ENCODE results near the gene NUMBL.
"Not testable (repeated sequence)": the region's sequence is repeated elsewhere in the genome, so short reads cannot be mapped to it uniquely, and the experiment has no call there.

The NUMBL gene

DNA sequence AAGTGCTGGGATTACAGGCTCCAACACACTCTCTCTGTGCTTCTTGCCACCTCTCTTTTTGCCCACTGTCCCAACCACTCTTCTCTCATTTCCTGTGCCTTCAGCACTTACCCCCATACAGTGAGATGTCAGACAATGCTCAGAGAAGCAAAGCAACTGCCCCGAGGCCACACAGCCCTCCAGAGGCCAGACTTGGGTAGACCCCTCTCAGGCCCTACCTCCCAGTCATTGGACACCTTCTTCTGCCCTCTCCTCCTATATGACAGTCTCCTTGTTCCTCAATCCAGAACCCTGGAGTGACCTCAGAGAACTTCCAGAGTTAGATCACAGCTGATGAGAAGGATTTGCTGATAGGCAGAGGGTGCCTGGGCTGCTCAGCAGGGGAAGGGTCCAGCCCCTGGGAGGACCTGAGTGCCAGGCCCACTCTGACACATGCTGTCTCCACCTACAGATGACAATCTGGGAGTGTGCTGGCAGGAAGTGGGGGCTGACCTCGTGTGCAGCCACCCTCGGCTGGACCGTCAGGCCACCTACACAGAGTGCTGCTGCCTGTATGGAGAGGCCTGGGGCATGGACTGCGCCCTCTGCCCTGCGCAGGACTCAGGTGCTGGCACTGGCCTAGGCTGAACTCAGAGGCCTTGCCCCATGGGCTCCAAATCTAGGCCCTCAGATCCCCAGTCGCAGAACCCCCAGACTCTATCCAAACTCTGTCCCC is 64.9 kb downstream of the NUMBL start:
- H3K4me1 ChIP-seq (ENCODE audit: control insufficient read depth, insufficient read depth, low read depth, low read length) = peaks cover 22% of the 10 kb centered on the region
- H3K14ac ChIP-seq (ENCODE audit: low read length in 2 of 2) = no peak overlapping the region
- H4K8ac ChIP-seq (ENCODE audit: low read length) = no peak overlapping the region
- H3K4me3 ChIP-seq (ENCODE audit: insufficient read depth in 1 of 2, low read depth in 1 of 2, low read length in 2 of 2) = no peak overlapping the region
- DNase-seq = no peak
- H2BK15ac ChIP-seq (ENCODE audit: low read depth, poor library complexity, severe bottlenecking) = no peak overlapping the region
- no peak overlapping the region for H3K4me2 ChIP-seq (ENCODE audit: low read length, poor library complexity, severe bottlenecking)
- H2AFZ ChIP-seq (ENCODE audit: low read depth, low read length) = no peak overlapping the region
- no peak overlapping the region for H3K27ac ChIP-seq (ENCODE audit: low read length, poor library complexity, severe bottlenecking)
- H3K9ac ChIP-seq (ENCODE audit: low read length) = no peak overlapping the region
- H3K36me3 ChIP-seq (ENCODE audit: control insufficient read depth in 1 of 2, insufficient read depth in 2 of 2, low read depth in 1 of 2, low read length in 2 of 2) = peaks cover 31 to 52% of the 10 kb centered on the region in 2 experiments
- H3K18ac ChIP-seq (ENCODE audit: low read depth in 1 of 2, low read length in 2 of 2) = no peak overlapping the region
- peak overlapping the region; percentile 22 for H4K91ac ChIP-seq (ENCODE audit: low read length)
- no peak overlapping the region for H2BK120ac ChIP-seq (ENCODE audit: low read depth, low read length)
- H3K79me1 ChIP-seq (replicated peaks; ENCODE audit: low read length, poor library complexity, severe bottlenecking) = peaks cover 2% of the 10 kb centered on the region
- no peak overlapping the region for H3K4ac ChIP-seq (ENCODE audit: low read depth in 1 of 2, low read length in 2 of 2)
- no peak overlapping the region for H2BK5ac ChIP-seq (ENCODE audit: low read depth, low read length, poor library complexity, severe bottlenecking)
- no peaks in the 10 kb centered on the region for H3K9me3 ChIP-seq (ENCODE audit: control insufficient read depth, low read length)
- no peaks in the 10 kb centered on the region for H3K27me3 ChIP-seq (ENCODE audit: control insufficient read depth in 1 of 2, insufficient read depth in 1 of 2, low read length in 2 of 2)
- no peak overlapping the region for H2BK12ac ChIP-seq (ENCODE audit: low read length in 2 of 2)
- no peak overlapping the region for H3K23ac ChIP-seq (ENCODE audit: low read length in 2 of 2)
- H2AK5ac ChIP-seq (ENCODE audit: low read length, severe bottlenecking) = no peak overlapping the region
- WGBS = 76% methylated on average over 7 of the region's 7 CpGs

- peak overlapping the region; percentile 65 for H3K4me2 ChIP-seq (ENCODE audit: low read length, poor library complexity, severe bottlenecking)
- not testable (repeated sequence) for H3K18ac ChIP-seq (ENCODE audit: low read depth in 1 of 2, low read length in 2 of 2); H3K4me3 ChIP-seq (ENCODE audit: insufficient read depth in 1 of 2, low read depth in 1 of 2, low read length in 2 of 2); H2BK5ac ChIP-seq (ENCODE audit: low read depth, low read length, poor library complexity, severe bottlenecking); H3K4ac ChIP-seq (ENCODE audit: low read depth in 1 of 2, low read length in 2 of 2); H4K91ac ChIP-seq (ENCODE audit: low read length); H2AFZ ChIP-seq (ENCODE audit: low read depth, low read length); H2BK120ac ChIP-seq (ENCODE audit: low read depth, low read length); H3K9me3 ChIP-seq (ENCODE audit: control insufficient read depth, low read length); H3K9ac ChIP-seq (ENCODE audit: low read length); H3K79me1 ChIP-seq (replicated peaks; ENCODE audit: low read length, poor library complexity, severe bottlenecking); H3K27me3 ChIP-seq (ENCODE audit: control insufficient read depth in 1 of 2, insufficient read depth in 1 of 2, low read length in 2 of 2); H2BK12ac ChIP-seq (ENCODE audit: low read length in 2 of 2); H2AK5ac ChIP-seq (ENCODE audit: low read length, severe bottlenecking); H2BK15ac ChIP-seq (ENCODE audit: low read depth, poor library complexity, severe bottlenecking); H4K8ac ChIP-seq (ENCODE audit: low read length); H3K23ac ChIP-seq (ENCODE audit: low read length in 2 of 2); DNase-seq; H3K14ac ChIP-seq (ENCODE audit: low read length in 2 of 2)
- peaks cover 20% of the 10 kb centered on the region for H3K4me1 ChIP-seq (ENCODE audit: control insufficient read depth, insufficient read depth, low read depth, low read length)
- peak overlapping the region; percentile 73 for H3K27ac ChIP-seq (ENCODE audit: low read length, poor library complexity, severe bottlenecking)
- 84% methylated on average over 11 of the region's 14 CpGs for WGBS
- H3K36me3 ChIP-seq (ENCODE audit: control insufficient read depth in 1 of 2, insufficient read depth in 2 of 2, low read depth in 1 of 2, low read length in 2 of 2) = peaks cover 37 to 55% of the 10 kb centered on the region in 2 experiments
These were observed 65.9 kb downstream of the NUMBL start for GRCh38 chr19:40624369-40625153.

GRCh38 chr19:40623403-40624251 is 66.8 kb downstream of the NUMBL start:
- Histone ChIP-seq H3K36me3 (ENCODE audit: control insufficient read depth in 1 of 2, insufficient read depth in 2 of 2, low read depth in 1 of 2, low read length in 2 of 2) (peaks cover 46 to 52% of the 10 kb centered on the region in 2 experiments), H3K4me1 (ENCODE audit: control insufficient read depth, insufficient read depth, low read depth, low read length) (peaks cover 20% of the 10 kb centered on the region)
- WGBS = 24% methylated on average over 24 of the region's 41 CpGs

DNA sequence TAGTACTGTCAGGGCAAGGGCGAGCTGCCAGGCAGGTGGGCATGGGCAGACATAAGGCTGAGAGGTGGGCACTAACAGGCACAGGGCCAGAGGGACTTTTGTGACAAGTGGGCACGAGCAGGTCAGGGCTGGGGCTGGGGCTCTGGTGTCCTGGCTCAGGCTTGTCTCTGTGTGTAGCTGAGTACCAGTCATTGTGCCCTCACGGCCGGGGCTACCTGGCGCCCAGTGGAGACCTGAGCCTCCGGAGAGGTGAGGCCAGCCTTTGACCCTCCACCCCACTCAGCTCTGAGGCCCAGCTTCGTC is 67.7 kb downstream of the NUMBL start:
- no peak overlapping the region for H3K4me2 ChIP-seq (ENCODE audit: low read length, poor library complexity, severe bottlenecking)
- peaks cover 44 to 50% of the 10 kb centered on the region in 2 experiments for H3K36me3 ChIP-seq (ENCODE audit: control insufficient read depth in 1 of 2, insufficient read depth in 2 of 2, low read depth in 1 of 2, low read length in 2 of 2)
- WGBS = 90% methylated on average over 7 of the region's 7 CpGs
- no peak overlapping the region for H3K18ac ChIP-seq (ENCODE audit: low read depth in 1 of 2, low read length in 2 of 2)
- H2BK120ac ChIP-seq (ENCODE audit: low read depth, low read length) = no peak overlapping the region
- peak overlapping the region; percentile 1 for H3K27ac ChIP-seq (ENCODE audit: low read length, poor library complexity, severe bottlenecking)
- H3K4me1 ChIP-seq (ENCODE audit: control insufficient read depth, insufficient read depth, low read depth, low read length) = peaks cover 20% of the 10 kb centered on the region
- no peak overlapping the region for H3K14ac ChIP-seq (ENCODE audit: low read length in 2 of 2)
- H3K4ac ChIP-seq (ENCODE audit: low read depth in 1 of 2, low read length in 2 of 2) = no peak overlapping the region
- no peak overlapping the region for H3K23ac ChIP-seq (ENCODE audit: low read length in 2 of 2)
- no peaks in the 10 kb centered on the region for H3K9me3 ChIP-seq (ENCODE audit: control insufficient read depth, low read length)
- H3K9ac ChIP-seq (ENCODE audit: low read length) = no peak overlapping the region
- no peak overlapping the region for H2BK15ac ChIP-seq (ENCODE audit: low read depth, poor library complexity, severe bottlenecking)
- no peak overlapping the region for H3K4me3 ChIP-seq (ENCODE audit: insufficient read depth in 1 of 2, low read depth in 1 of 2, low read length in 2 of 2)
- no peak overlapping the region for H2BK12ac ChIP-seq (ENCODE audit: low read length in 2 of 2)
- no peak overlapping the region for H4K91ac ChIP-seq (ENCODE audit: low read length)
- H4K8ac ChIP-seq (ENCODE audit: low read length) = no peak overlapping the region
- H2BK5ac ChIP-seq (ENCODE audit: low read depth, low read length, poor library complexity, severe bottlenecking) = no peak overlapping the region
- no peak for DNase-seq
- no peaks in the 10 kb centered on the region for H3K27me3 ChIP-seq (ENCODE audit: control insufficient read depth in 1 of 2, insufficient read depth in 1 of 2, low read length in 2 of 2)
- H3K79me1 ChIP-seq (replicated peaks; ENCODE audit: low read length, poor library complexity, severe bottlenecking) = peaks cover 2% of the 10 kb centered on the region
- peak overlapping the region; percentile 4 for H2AK5ac ChIP-seq (ENCODE audit: low read length, severe bottlenecking)
- H2AFZ ChIP-seq (ENCODE audit: low read depth, low read length) = no peak overlapping the region

More at GRCh38 chr19:40623403-40624251, 66.8 kb downstream of the NUMBL start:
- H2BK5ac ChIP-seq (ENCODE audit: low read depth, low read length, poor library complexity, severe bottlenecking) = peak overlapping the region; percentile 46
- peak overlapping the region; percentile 82 for H4K8ac ChIP-seq (ENCODE audit: low read length)
- peaks cover 2% of the 10 kb centered on the region for H3K79me1 ChIP-seq (replicated peaks; ENCODE audit: low read length, poor library complexity, severe bottlenecking)
- H4K91ac ChIP-seq (ENCODE audit: low read length) = peak overlapping the region; percentile 32
- H3K18ac ChIP-seq (ENCODE audit: low read depth in 1 of 2, low read length in 2 of 2) = peak overlapping the region in 1 of 2 experiments; percentile 46
- no peak overlapping the region for H3K23ac ChIP-seq (ENCODE audit: low read length in 2 of 2)
- no peak overlapping the region for H2BK15ac ChIP-seq (ENCODE audit: low read depth, poor library complexity, severe bottlenecking)
- H2AK5ac ChIP-seq (ENCODE audit: low read length, severe bottlenecking) = peak overlapping the region; percentile 59
- H3K4me2 ChIP-seq (ENCODE audit: low read length, poor library complexity, severe bottlenecking) = peak overlapping the region; percentile 65
- peak overlapping the region in 1 of 2 experiments; percentile 79 for H3K14ac ChIP-seq (ENCODE audit: low read length in 2 of 2)
- no peak overlapping the region for H3K9ac ChIP-seq (ENCODE audit: low read length)
- H3K9me3 ChIP-seq (ENCODE audit: control insufficient read depth, low read length) = no peaks in the 10 kb centered on the region
- no peak overlapping the region for H3K4me3 ChIP-seq (ENCODE audit: insufficient read depth in 1 of 2, low read depth in 1 of 2, low read length in 2 of 2)
- peak overlapping the region; percentile 7 for H2AFZ ChIP-seq (ENCODE audit: low read depth, low read length)
- no peaks in the 10 kb centered on the region for H3K27me3 ChIP-seq (ENCODE audit: control insufficient read depth in 1 of 2, insufficient read depth in 1 of 2, low read length in 2 of 2)
- H2BK120ac ChIP-seq (ENCODE audit: low read depth, low read length) = no peak overlapping the region
- H3K4ac ChIP-seq (ENCODE audit: low read depth in 1 of 2, low read length in 2 of 2) = no peak overlapping the region
- DNase-seq = peak; percentile 69
- H3K27ac ChIP-seq (ENCODE audit: low read length, poor library complexity, severe bottlenecking) = peak overlapping the region; percentile 78
- H2BK12ac ChIP-seq (ENCODE audit: low read length in 2 of 2) = no peak overlapping the region

Data from mesenchymal stem cell (in vitro differentiated cells and primary cell).